ENCODE data around the gene RAB30. TPM values are rescaled to one million over a fixed set of nuclear protein-coding genes. Genes with fewer than 3 reads are reported as not detected.

RAB30 gene
- total RNA-seq, 1 donor from 2014 or later, result 3.7 TPM

DNA sequence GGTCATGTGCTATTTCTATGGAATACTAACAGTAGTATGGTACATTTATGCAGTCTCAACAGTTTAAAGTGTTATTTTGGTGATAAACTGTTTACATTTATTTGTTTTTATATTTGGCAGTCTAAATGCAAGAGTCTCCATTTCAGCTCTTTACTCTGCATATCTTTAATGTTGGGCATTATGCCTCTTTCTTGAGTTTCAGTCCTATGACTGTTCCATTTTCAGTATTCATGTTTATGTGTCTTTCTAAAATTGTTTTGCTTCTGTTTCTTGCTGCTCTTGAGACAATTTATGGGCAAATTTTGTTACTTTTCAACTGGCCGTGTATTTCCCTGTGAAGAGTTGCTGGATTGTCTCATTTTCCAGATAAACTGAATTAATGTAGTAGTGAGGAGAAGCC is 6.6 kb upstream of the RAB30 start:
- DNase-seq (ENCODE audit: low read depth), result no peak
- H3K36me3 ChIP-seq (ENCODE audit: control insufficient read depth, insufficient read depth, low read length), result peaks cover 3% of the 10 kb centered on the region
- TF ChIP-seq, protein P1, sequence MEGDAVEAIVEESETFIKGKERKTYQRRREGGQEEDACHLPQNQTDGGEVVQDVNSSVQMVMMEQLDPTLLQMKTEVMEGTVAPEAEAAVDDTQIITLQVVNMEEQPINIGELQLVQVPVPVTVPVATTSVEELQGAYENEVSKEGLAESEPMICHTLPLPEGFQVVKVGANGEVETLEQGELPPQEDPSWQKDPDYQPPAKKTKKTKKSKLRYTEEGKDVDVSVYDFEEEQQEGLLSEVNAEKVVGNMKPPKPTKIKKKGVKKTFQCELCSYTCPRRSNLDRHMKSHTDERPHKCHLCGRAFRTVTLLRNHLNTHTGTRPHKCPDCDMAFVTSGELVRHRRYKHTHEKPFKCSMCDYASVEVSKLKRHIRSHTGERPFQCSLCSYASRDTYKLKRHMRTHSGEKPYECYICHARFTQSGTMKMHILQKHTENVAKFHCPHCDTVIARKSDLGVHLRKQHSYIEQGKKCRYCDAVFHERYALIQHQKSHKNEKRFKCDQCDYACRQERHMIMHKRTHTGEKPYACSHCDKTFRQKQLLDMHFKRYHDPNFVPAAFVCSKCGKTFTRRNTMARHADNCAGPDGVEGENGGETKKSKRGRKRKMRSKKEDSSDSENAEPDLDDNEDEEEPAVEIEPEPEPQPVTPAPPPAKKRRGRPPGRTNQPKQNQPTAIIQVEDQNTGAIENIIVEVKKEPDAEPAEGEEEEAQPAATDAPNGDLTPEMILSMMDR (IDR thresholded peaks at IDR 0.05; ENCODE audit: insufficient read depth, low read length, severe bottlenecking), result no peak

DNA sequence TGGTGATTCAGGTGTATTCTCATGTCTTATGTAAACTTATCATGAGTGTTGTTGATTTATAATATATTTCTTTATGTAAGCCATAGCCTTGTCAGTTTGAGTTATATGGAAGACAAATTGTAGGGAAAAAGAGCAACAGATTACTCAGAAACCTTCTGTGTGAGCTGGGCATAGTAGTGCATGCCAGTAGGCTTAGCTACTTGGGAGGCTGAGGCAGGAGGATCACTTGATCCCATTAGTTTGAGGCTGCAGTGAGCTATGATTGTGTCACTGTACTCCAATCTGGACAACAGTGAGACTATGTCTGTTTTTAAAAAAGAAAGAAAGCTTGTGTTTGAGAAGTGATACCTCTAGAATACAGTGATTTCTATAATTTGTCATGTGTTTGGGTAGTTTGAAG is 2.2 kb upstream of the RAB30 start:
- TF ChIP-seq, protein P1 (IDR thresholded peaks at IDR 0.05; ENCODE audit: insufficient read depth, low read length, severe bottlenecking), result no peak
- H3K4me3 ChIP-seq (ENCODE audit: low read depth, low read length), result no peak overlapping the region
- FAIRE-seq (no peak), DNase-seq (ENCODE audit: low read depth) (no peak)
- peaks cover 1% of the 10 kb centered on the region for H3K36me3 ChIP-seq (ENCODE audit: control insufficient read depth, insufficient read depth, low read length)
- no peaks in the 10 kb centered on the region for H3K27me3 ChIP-seq (ENCODE audit: control insufficient read depth, insufficient read depth, low read length)

More for the DNA sequence above, 6.6 kb upstream of the RAB30 start:
- Histone ChIP-seq H3K4me3 (ENCODE audit: low read depth, low read length) (no peak overlapping the region), H3K27me3 (ENCODE audit: control insufficient read depth, insufficient read depth, low read length) (no peaks in the 10 kb centered on the region)
- FAIRE-seq, result no peak

DNA sequence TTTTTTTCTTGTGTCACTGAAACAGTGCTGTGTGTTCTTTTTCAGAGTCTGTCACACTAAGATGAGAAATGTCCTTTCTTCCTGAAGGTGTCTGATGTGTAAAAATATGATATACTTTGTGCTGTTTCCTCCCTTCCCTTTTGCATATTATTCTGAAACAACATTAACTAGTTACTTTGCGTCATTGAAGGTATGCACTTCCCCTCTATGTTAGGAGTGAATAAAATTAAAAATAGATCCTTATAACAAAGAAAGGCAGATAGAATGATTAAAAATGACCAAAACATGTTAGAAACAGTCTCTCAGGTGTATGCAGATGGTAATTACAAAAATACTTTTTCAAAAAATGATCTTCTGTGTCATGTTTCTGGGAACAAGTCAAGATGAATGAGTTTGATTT is 1.6 kb upstream of the RAB30 start:
- peaks cover 1% of the 10 kb centered on the region for H3K36me3 ChIP-seq (ENCODE audit: control insufficient read depth, insufficient read depth, low read length)
- no peaks in the 10 kb centered on the region for H3K27me3 ChIP-seq (ENCODE audit: control insufficient read depth, insufficient read depth, low read length)
- DNase-seq (ENCODE audit: low read depth) (no peak), FAIRE-seq (no peak)
- H3K4me3 ChIP-seq (ENCODE audit: low read depth, low read length), result peak overlapping the region; percentile 75
- TF ChIP-seq, protein P1 (IDR thresholded peaks at IDR 0.05; ENCODE audit: insufficient read depth, low read length, severe bottlenecking), result no peak

DNA sequence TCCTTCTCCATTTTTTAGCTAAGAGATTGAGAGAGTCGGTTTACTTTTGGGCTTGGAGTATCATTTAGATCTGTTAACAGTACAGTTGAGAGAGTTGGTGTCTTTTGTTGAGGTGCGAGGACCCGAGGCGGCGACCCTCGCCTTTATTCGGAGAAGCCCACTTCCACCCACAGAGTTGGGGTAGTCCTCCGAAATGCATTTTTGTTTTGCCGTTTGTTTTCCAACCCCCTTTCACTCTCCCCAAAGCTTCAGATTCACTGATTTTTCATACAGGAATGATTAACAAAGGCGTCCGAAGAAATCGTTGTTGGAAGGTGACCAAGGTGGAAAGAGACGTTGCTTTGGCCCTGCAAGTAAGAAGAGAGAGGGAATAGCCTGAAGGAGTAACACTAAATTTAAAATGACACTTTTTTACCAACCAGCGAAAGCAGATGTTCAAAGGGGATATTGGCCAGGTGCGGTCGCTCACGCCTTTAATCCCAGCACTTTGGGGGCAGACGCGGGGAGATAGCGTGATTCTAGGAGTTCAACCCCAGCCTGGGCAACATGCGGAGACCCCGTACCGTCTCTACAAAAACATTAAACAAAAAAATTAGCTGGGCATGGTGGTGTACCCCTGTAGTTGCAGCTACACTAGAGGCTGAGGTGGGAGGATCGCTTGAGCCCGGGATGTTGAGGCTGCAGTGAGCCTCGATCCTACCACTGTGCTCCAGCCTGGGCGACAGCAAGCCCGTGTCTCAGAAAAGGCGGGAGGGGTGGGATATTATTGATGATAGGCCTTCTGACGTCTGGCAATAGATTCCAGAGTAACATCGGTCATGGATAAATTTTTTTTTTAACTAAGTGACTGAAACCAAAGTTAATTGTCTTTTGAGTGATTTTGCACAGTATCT is 899 bp upstream of the RAB30 start:
- peak overlapping the region; percentile 75 for H3K4me3 ChIP-seq (ENCODE audit: low read depth, low read length)
- TF ChIP-seq, protein P1 (IDR thresholded peaks at IDR 0.05; ENCODE audit: insufficient read depth, low read length, severe bottlenecking), result no peak
- DNase-seq (ENCODE audit: low read depth), result no peak
- peaks cover 1% of the 10 kb centered on the region for H3K36me3 ChIP-seq (ENCODE audit: control insufficient read depth, insufficient read depth, low read length)
- no peaks in the 10 kb centered on the region for H3K27me3 ChIP-seq (ENCODE audit: control insufficient read depth, insufficient read depth, low read length)
- FAIRE-seq, result no peak

DNA sequence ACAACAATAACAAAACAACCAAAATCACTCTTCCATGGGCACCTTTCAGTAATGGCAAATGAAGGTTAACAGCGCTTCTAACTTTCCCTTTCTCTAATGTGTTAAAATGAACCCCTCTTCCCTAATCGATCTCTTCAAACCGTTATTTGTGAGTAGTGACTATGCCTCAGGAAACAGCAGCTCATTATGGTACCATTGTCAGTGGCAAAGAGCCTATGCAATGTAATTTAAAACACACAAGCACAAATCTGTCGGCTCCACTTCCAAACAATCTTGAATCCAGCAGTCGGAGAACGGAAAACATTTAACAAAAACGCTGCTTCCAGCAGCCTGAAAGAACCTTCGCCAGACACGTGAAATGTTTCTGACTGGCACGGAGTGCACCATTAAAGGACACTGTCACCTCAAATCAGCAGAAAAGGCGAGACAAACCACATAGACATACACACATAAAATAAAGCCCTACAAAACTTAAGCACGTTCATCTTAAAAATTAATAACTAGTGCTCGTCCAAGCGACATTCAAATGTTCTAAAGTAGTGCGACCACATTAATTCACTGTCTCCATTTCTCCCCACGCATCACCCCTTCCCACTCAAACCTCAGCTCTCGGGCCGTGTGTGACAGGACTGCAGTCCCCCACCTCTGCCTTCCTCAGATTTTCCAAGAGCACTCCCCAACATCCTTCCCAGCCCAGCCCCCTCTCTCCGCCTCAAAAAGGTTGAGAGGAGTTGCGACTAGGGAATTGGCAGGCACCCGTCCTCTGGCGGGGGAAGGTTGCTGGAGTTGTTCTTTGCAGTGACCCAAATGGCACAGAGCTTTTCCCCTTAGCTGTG is 748 bp downstream of the RAB30 start:
- DNase-seq (ENCODE audit: low read depth), result peak; percentile 28
- no peak for FAIRE-seq
- TF ChIP-seq, protein P1 (IDR thresholded peaks at IDR 0.05; ENCODE audit: insufficient read depth, low read length, severe bottlenecking), result no peak

More for the DNA sequence above, 748 bp downstream of the RAB30 start:
- peak overlapping the region; percentile 75 for H3K4me3 ChIP-seq (ENCODE audit: low read depth, low read length)
- H3K36me3 ChIP-seq (ENCODE audit: control insufficient read depth, insufficient read depth, low read length), result peaks cover 1% of the 10 kb centered on the region
- H3K27me3 ChIP-seq (ENCODE audit: control insufficient read depth, insufficient read depth, low read length), result no peaks in the 10 kb centered on the region
